Heart left ventricle (tissue), 16 donors: ENCODE data around the gene LPCAT1. TPM values are rescaled to one million over a fixed set of nuclear protein-coding genes. Genes with fewer than 3 reads are reported as not detected.
"Not testable (repeated sequence)": the region's sequence is repeated elsewhere in the genome, so short reads cannot be mapped to it uniquely, and the experiment has no call there.

Experiments
- ATAC-seq, 4 donors: fragments of 200-7000 bp; cut with Tn5 transposase; one replicate each; pipeline ENCODE4 v1.9.1; 2020 to 2022; ENCODE audit warnings: moderate library complexity in 4 of 4, mild to moderate bottlenecking in 3 of 4, moderate number of reproducible peaks in 1 of 4
- DNase-seq, 5 donors: peaks; one replicate each; pipeline ENCODE4 v3.0.0-alpha.2; 2020
- H3K27ac ChIP-seq, 12 donors: fragments of 200-600 bp; sonication (generic) in 4 of 12; one replicate each; pipeline versions ENCODE4 v1.5.0 to v1.8.0; 2016 to 2022; ENCODE audit warnings: mild to moderate bottlenecking in 2 of 12
- H3K27me3 ChIP-seq, 9 donors: fragments of 200-600 bp; sonication (generic) in 2 of 9; one replicate each; pipeline versions ENCODE4 v1.5.1 to v1.8.0; 2016 to 2022; ENCODE audit warnings: mild to moderate bottlenecking in 3 of 9
- H3K36me3 ChIP-seq, 9 donors: fragments of 200-600 bp; sonication (generic) in 2 of 9; one replicate each; pipeline versions ENCODE4 v1.5.0 to v1.8.0; 2018 to 2022; ENCODE audit warnings: mild to moderate bottlenecking in 2 of 9
- H3K4me1 ChIP-seq, 12 donors: fragments of 200-600 bp; sonication (generic) in 4 of 12; one replicate each; pipeline versions ENCODE4 v1.5.0 to v1.8.0; 2016 to 2022; ENCODE audit warnings: mild to moderate bottlenecking in 3 of 12
- H3K4me3 ChIP-seq, 12 donors: fragments of 200-600 bp; sonication (generic) in 4 of 12; one replicate each; pipeline versions ENCODE4 v1.5.0 to v1.8.0; 2017 to 2022; ENCODE audit warnings: mild to moderate bottlenecking in 9 of 12, moderate library complexity in 4 of 12
- H3K9me3 ChIP-seq, 12 donors: fragments of 200-600 bp; sonication (generic) in 4 of 12; one replicate each; pipeline versions ENCODE4 v1.5.0 to v1.8.0; 2016 to 2022; ENCODE audit warnings: mild to moderate bottlenecking in 1 of 12
- CTCF ChIP-seq, 12 donors: fragments of 200-600 bp; sonication (generic) in 4 of 12; IDR thresholded peaks; one replicate each; pipeline versions ENCODE4 v1.5.0 to v1.8.0; 2018 to 2022; ENCODE audit warnings: antibody characterized with exemption in 12 of 12, mild to moderate bottlenecking in 5 of 12
- POLR2A ChIP-seq, 2 donors: fragments of 450-650 bp; IDR thresholded peaks; one replicate each; pipeline ENCODE4 v1.6.1; 2017; ENCODE audit warnings: antibody characterized with exemption in 2 of 2, mild to moderate bottlenecking in 2 of 2, moderate library complexity in 2 of 2
- WGBS, 4 donors: extraction: QIAGEN DNeasy Blood & Tissue Kit in 2 of 4; methylation state at CpG; one replicate each; pipeline versions ENCODE4 v1.1.5 to v1.1.7; 2013 to 2018; 5-methylcytosine and 5-hydroxymethylcytosine counted together
- intact Hi-C, 10 donors: fragments of 100-400 bp; cut with DNase I; formaldehyde crosslinking; loops; one replicate each; pipeline versions ENCODE4 v1.11.1 to v1.14.2; 2022
- polyA plus RNA-seq, 2 donors: library from polyadenylated mRNA; stranded (reverse); fragments of 200-250 nt; gene quantifications; one replicate each; pipeline ENCODE4 v1.2.3, GENCODE V29; 2013
- total RNA-seq, 9 donors: library from RNA; depleted of rRNA in 2 of 9; stranded (reverse); fragments of >200 nt in 2 of 9; fragmentation: NEBNext Ultra II Directional in 3 of 9; extraction: Animal tissue kit (Norgen Biotek cat#: 25700) in 3 of 9; gene quantifications; one replicate each; pipeline versions ENCODE4 v1.1.0 to v1.2.4, GENCODE V29; 2016 to 2023
- donor health status: ischemic (EF 13 %, LVEDD 7.1; RV severe dilation, severe dysfunction).
- donor health status: healthy with polysubstance abuse.
- donor health status: DM: no; HTN: yes; CAD: no.
- donor health status: DM: no; HTN: no; CAD: no.
- donor health status: ischemic (EF 25% LVEDD 6.9; RV normal size, moderate dysfunction).
- donor health status: ischemic (EF 25% LVEDD 5.7; RV mildly dilated, moderate dysfunction).
- donor health status: healthy.
- donor health status: DM: yes; HTN: yes; CAD: no.
- donor health status: ischemic (EF 35%, LVEDD 5.7; RV mildly dilated, moderate dysfunction).
- donor health status: nonischemic (EF 11% LVEDD 7.7; RV severe dilation, severe dysfunction).
- donor health status: DM: yes; HTN: yes; CAD: no.
- donor health status: PGD.
- donor health status: ischemic (EF 29% LVEDD 5.4; RV normal size, mild dysfunction).
- donor health status: nonischemic (EF 23%, LVEDD 6.1; RV moderate dilation, normal function).

Gene LPCAT1
- total and polyA plus RNA-seq, 11 donors: 8.2 to 30.6 (median 9.9) TPM

- 90 to 94% (median 91%) methylated on average over 11 of the region's 11 CpGs for WGBS, 4 donors
- H3K9me3 ChIP-seq: no peaks in the 10 kb centered on the region
- intact Hi-C loops: no loop called here
- DNase-seq (peak in 1 of 5 donors; percentile 18), ATAC-seq (no peak)
- H3K27ac ChIP-seq: peak overlapping the region in 1 of 12 donors; percentile 67
- TF ChIP-seq CTCF (IDR thresholded peaks at IDR 0.05): no peak
- no peak for TF ChIP-seq POLR2A (IDR thresholded peaks at IDR 0.05)
- no peak overlapping the region for H3K4me3 ChIP-seq
- peaks cover 0 to 29% (median 0%) of the 10 kb centered on the region in 12 donors for H3K4me1 ChIP-seq
- no peaks in the 10 kb centered on the region for H3K27me3 ChIP-seq
- H3K36me3 ChIP-seq: no peaks in the 10 kb centered on the region
These were observed 17.3 kb upstream of the LPCAT1 start for GRCh38 chr5:1540831-1541701.

GRCh38 chr5:1540166-1540565, 16.4 kb upstream of the LPCAT1 start:
- intact Hi-C loops: no loop called here
- no peak overlapping the region for H3K27ac ChIP-seq
- TF ChIP-seq POLR2A (IDR thresholded peaks at IDR 0.05): no peak
- no peak for TF ChIP-seq CTCF (IDR thresholded peaks at IDR 0.05)
- H3K4me1 ChIP-seq: peaks cover 0 to 34% (median 0%) of the 10 kb centered on the region in 12 donors
- H3K27me3 ChIP-seq: peaks cover 0 to under 1% (median 0%) of the 10 kb centered on the region in 9 donors
- no peaks in the 10 kb centered on the region for H3K9me3 ChIP-seq
- 99 to 100% (median 100%) methylated on average over 1 to 3 of the region's 3 CpGs for WGBS, 4 donors
- ATAC-seq: no peak
- DNase-seq: peak in 2 of 5 donors; percentile 17 to 35
- no peak overlapping the region for H3K4me3 ChIP-seq
- H3K36me3 ChIP-seq: no peaks in the 10 kb centered on the region

- H3K27ac ChIP-seq, H3K36me3 ChIP-seq, intact Hi-C loops, ATAC-seq, H3K27me3 ChIP-seq, H3K4me3 ChIP-seq, H3K9me3 ChIP-seq: not testable (repeated sequence)
- 80 to 83% (median 82%) methylated on average over 5 to 8 of the region's 8 CpGs for WGBS, 4 donors
- peak in 3 of 5 donors; percentile 10 to 44 (median 23) for DNase-seq
- peaks cover 0 to 34% (median 0%) of the 10 kb centered on the region in 12 donors for H3K4me1 ChIP-seq
These were observed 15.8 kb upstream of the LPCAT1 start for GRCh38 chr5:1539393-1540161.

GRCh38 chr5:1538741-1539392, 15.1 kb upstream of the LPCAT1 start:
- TF ChIP-seq CTCF (IDR thresholded peaks at IDR 0.05) (no peak), POLR2A (IDR thresholded peaks at IDR 0.05) (no peak)
- Histone ChIP-seq H3K27ac (no peak overlapping the region), H3K4me3 (no peak overlapping the region), H3K36me3 (no peaks in the 10 kb centered on the region), H3K4me1 (peaks cover 0 to 29% (median 0%) of the 10 kb centered on the region in 12 donors), H3K9me3 (no peaks in the 10 kb centered on the region), H3K27me3 (peaks cover 0 to 4% (median 0%) of the 10 kb centered on the region in 9 donors)
- DNase-seq: no peak
- WGBS, 4 donors: 94 to 96% (median 95%) methylated on average over 12 to 13 of the region's 13 CpGs
- no peak for ATAC-seq
- intact Hi-C loops: no loop called here
